ENCODE data around the gene ARID2.

- TF ChIP-seq, protein P1, sequence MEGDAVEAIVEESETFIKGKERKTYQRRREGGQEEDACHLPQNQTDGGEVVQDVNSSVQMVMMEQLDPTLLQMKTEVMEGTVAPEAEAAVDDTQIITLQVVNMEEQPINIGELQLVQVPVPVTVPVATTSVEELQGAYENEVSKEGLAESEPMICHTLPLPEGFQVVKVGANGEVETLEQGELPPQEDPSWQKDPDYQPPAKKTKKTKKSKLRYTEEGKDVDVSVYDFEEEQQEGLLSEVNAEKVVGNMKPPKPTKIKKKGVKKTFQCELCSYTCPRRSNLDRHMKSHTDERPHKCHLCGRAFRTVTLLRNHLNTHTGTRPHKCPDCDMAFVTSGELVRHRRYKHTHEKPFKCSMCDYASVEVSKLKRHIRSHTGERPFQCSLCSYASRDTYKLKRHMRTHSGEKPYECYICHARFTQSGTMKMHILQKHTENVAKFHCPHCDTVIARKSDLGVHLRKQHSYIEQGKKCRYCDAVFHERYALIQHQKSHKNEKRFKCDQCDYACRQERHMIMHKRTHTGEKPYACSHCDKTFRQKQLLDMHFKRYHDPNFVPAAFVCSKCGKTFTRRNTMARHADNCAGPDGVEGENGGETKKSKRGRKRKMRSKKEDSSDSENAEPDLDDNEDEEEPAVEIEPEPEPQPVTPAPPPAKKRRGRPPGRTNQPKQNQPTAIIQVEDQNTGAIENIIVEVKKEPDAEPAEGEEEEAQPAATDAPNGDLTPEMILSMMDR (IDR thresholded peaks at IDR 0.05) = no peak
- no peak for TF ChIP-seq EZH2 (IDR thresholded peaks at IDR 0.05; ENCODE audit: borderline replicate concordance, insufficient read depth, low read depth, low read length, poor library complexity, severe bottlenecking)
Measured at GRCh38 chr12:45863332-45863731, 133.8 kb downstream of the ARID2 start.

Data from B cell (primary cell).